GM19468 (cell line): ENCODE data around the gene GTF2H1.
"Not testable (repeated sequence)": the region's sequence is repeated elsewhere in the genome, so short reads cannot be mapped to it uniquely, and the experiment has no call there.

Source experiments
- ATAC-seq: cut with Tn5 transposase; IDR thresholded peaks from one replicate; pipeline ENCODE4 v1.9.1; 2021; ENCODE audit warnings: mild to moderate bottlenecking, moderate library complexity, moderate number of reproducible peaks; ENCODE audit not compliant: unreplicated experiment; ENCODE audit errors: extremely low read depth

The GTF2H1 gene

GRCh38 chr11:18369398-18369797 is 47.0 kb downstream of the GTF2H1 start:
- no peak for ATAC-seq

- no peak for ATAC-seq
These were observed 48.9 kb downstream of the GTF2H1 start for GRCh38 chr11:18371279-18371678.

- ATAC-seq, result no peak
These were observed 49.8 kb downstream of the GTF2H1 start for GRCh38 chr11:18372201-18372600.

GRCh38 chr11:18374956-18375355 is 52.6 kb downstream of the GTF2H1 start:
- ATAC-seq, result no peak

DNA sequence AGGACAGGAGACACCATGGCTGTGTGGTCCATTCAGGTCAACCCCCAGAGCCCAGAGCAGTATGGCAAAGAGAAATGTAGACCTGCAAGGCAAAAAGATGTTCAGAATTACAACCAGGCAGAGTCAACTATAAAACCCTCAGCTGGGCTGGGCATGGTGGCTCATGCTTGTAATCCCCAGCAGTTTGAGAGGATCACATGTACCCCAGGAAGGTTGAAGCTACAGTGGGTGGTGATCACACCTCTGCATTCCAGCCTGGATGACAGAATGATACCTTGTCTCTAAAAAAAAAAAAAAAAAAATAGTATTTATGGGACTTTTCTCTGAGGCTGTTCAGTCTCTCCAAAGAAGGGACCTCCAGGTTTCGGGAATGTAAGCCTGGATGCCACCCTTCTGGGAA is 53.6 kb downstream of the GTF2H1 start:
- ATAC-seq, result no peak

- no peak for ATAC-seq
These were observed 56.8 kb downstream of the GTF2H1 start for GRCh38 chr11:18379201-18379600.

DNA sequence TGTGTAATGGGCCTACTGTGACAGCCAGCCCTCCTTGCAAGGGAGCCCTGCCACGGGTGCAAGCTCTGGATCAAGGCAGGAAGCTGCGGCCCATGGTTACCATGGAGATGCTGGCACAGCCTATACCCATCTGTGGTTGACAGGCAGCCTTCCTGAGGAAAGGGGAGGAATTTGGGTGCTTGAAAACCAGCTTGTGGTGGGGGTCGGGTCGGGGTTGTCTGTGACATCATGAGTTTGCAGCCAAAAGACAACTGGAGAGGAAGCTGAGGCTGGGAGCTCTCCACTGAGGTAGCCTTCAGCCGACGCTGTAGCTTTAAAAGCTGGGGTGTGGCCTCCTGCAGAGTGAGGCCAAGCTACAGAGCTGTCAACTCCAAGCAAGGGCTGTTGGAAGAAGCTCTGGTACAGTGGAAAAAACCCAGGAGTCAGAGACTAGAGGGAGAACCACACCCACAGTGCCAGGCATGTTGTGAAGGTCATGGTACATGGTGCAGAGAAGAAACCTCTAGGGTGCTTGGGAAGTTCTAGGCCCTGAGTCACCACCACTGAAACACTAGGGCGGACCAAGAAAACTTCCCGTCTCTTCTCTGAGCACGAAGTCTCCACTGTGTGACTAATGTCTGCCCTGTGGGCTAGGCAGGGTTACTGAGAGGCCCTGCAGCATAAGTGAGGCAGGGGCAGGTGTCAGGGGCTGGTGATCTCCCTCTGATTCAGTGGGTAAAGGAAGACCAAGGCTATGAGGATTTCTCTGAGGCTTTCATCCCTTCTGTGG is 61.2 kb downstream of the GTF2H1 start:
- peak; percentile 65 for ATAC-seq

GRCh38 chr11:18384157-18384641 is 61.8 kb downstream of the GTF2H1 start:
- ATAC-seq, result peak; percentile 9

GRCh38 chr11:18390088-18390487 is 67.7 kb downstream of the GTF2H1 start:
- ATAC-seq, result no peak

DNA sequence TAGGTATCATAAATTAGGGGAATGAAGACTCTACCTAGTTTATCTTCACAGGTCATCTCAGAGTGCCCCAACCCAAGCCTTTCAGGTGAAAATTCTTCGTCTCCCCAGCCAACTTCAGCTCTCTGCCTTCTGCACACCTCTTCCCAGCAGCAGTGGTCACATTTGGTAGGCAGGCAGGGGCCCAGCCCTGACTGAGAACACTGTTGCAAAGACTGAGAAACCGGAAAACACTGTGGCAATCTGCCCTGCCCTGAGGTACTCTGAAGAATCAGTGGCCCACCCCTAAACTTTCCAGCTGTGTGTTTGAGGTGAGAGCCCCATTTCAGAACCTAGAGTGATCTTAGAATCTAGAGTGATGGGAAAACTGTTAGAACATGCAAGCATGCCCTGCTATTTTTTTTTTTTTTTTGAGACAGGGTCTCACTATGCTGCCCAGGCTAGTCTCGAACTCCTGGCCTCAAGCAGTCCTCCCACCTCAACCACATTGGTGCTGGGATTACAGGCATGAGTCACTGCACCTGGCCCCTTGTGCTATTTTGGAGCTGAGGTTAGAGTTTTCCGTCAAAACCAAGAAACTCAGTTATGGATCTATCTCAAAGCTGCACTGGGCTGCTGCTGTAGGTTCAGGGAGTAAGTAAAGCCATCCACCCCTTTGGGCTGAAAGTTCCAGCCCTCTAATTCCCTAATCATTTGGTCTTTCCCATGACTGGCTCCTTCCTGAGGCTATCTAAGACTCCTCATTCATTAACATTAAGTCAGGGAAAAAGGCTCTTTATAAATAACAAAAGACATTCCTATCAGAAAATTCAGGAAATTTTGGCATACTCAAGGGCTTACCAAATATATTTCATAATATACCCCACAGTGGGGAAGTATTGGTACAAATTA is 70.3 kb downstream of the GTF2H1 start:
- ATAC-seq, result no peak

GRCh38 chr11:18393581-18394274 is 71.4 kb downstream of the GTF2H1 start:
- ATAC-seq, result no peak

DNA sequence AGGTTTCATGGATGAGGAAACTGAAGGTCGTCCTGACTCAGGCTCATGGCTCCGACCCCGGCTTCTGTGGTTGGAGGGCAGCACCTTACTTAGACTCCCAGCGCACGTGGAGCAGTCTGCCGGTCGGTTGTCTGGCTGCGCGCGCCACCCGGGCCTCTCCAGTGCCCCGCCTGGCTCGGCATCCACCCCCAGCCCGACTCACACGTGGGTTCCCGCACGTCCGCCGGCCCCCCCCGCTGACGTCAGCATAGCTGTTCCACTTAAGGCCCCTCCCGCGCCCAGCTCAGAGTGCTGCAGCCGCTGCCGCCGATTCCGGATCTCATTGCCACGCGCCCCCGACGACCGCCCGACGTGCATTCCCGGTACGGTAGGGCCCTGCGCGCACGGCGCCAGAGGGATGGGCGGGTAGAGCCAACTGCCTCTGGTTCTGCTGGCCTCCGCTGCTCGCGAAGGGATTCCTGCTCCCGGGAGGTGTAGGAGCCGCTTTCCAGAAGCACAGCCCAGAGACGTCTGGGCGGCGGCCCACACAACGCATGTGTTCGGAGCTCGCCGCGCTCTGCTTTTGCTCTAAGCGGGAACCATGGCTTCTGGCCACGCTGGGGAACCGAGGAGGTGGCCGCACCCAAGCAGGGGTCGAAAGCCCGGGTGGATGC is 72.0 kb downstream of the GTF2H1 start, which contains the start of gene LDHA:
Gene LDHA (plus strand): TSS at position 289 of the 653 bp plus-strand sequence. CDS start 2,280 bp downstream, outside the sequence.
- peak; percentile 53 for ATAC-seq

GRCh38 chr11:18394928-18395734 is 72.8 kb downstream of the GTF2H1 start:
- ATAC-seq, result no peak

GRCh38 chr11:18395735-18396504 is 73.6 kb downstream of the GTF2H1 start:
- ATAC-seq, result peak; percentile 78

- no peak for ATAC-seq
These were observed 75.6 kb downstream of the GTF2H1 start for GRCh38 chr11:18397921-18398320.

DNA sequence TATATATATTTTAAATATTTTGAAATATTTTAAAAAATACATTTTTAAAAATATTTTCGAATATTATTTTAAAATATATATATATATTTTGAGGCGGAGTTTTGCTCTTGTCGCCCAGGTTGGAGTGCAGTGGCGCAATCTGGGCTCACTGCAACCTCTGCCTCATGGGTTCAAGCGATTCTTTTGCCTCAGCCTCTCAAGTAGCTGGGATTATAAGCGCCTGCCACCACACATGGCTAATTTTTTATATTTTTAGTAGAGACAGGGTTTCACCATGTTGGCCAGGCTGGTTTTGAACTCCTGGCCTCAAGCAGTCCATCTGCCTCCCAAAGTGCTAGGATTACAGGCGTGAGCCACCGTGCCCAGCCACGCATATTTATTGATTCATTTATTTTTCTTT is 78.7 kb downstream of the GTF2H1 start:
- ATAC-seq, result not testable (repeated sequence)

DNA sequence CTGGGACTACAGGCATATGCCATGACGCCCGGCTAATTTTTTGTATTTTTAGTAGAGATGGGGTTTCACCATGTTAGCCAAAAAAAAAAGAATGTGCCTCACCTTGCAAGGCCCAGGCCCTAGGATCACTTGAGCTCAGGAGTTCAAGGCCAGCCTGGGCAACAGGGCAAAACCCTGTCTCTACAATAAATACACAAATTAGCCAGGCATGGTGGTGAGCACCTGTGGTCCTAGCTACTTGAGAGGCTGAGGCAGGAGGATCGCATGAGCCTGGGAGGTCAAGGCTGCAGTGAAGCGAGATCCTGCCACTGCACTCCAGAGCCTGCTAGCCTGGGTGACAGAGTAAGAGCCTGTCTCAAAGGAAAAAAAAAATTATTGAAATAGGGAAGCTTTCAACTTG is 81.7 kb downstream of the GTF2H1 start:
- no peak for ATAC-seq

DNA sequence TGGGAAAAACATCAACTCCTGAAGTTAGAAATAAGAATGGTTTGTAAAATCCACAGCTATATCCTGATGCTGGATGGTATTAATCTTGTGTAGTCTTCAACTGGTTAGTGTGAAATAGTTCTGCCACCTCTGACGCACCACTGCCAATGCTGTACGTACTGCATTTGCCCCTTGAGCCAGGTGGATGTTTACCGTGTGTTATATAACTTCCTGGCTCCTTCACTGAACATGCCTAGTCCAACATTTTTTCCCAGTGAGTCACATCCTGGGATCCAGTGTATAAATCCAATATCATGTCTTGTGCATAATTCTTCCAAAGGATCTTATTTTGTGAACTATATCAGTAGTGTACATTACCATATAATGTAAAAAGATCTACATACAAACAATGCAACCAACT is 85.0 kb downstream of the GTF2H1 start:
- ATAC-seq, result not testable (repeated sequence)
